ENCODE results near the gene RPL13. TPM values are rescaled to one million over a fixed set of nuclear protein-coding genes. Genes with fewer than 3 reads are reported as not detected.

RPL13 gene
- total RNA-seq, 1 donor from 2014 or later = 8,204 TPM

DNA sequence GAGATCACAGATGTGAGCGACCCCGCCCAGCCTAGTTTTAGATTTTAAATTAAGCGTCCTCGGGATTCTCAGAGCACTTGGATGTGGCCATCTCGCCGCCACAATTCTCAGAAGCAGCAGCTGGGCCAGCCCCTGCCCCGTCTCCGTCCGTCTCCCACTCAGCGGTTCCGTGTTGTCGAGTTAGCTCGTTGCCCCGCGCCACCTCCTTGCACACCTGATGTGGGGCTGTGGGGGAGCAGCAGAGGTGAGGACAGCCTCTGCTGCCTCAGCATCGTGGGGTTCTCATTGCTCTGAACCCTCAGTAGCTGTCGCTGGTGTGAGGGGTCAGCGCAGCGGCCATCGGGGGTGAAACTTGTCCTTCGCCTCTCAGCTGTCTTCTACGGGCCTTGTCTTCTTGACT, 8.2 kb upstream of the RPL13 start:
- no peak overlapping the region for H3K27ac ChIP-seq
- no peak overlapping the region for H3K4me3 ChIP-seq
- H3K36me3 ChIP-seq = peaks cover 0 to 82% of the 10 kb centered on the region in 2 donors
- H3K27me3 ChIP-seq = no peaks in the 10 kb centered on the region
- H3K4me1 ChIP-seq = no peaks in the 10 kb centered on the region
- no peaks in the 10 kb centered on the region for H3K9me3 ChIP-seq
- TF ChIP-seq POLR2AphosphoS5 (IDR thresholded peaks at IDR 0.05; ENCODE audit: insufficient read depth in 1 of 2, low read depth in 1 of 2) (no peak), CTCF (IDR thresholded peaks at IDR 0.05) (no peak), POLR2A (IDR thresholded peaks at IDR 0.05) (no peak)
- intact Hi-C loops (cut with DNase I) = loop anchor here (10.0 kb wide), 1 partner anchor 218 kb away; no protein-coding TSS in a partner anchor
- no peak for DNase-seq (ENCODE audit: extremely low spot score in 2 of 2)

DNA sequence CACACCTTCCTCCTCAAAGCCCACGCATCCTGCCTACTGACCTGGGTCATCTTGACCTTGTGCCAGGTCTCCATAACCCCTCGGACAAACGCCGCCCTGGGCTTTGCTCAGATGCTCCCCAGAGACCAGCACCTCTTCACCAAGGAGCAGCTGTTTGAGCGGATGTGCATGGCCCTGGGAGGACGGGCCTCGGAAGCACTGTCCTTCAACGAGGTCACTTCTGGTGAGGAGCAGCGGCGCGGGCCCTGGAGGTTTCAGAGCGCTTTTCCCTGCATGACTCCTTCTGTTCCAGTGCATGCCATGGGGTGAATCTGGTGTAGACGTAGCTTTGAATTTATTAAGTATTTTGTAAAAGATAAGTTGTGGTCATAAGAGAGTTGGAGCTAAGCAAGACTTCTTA, 7.6 kb upstream of the RPL13 start:
- TF ChIP-seq POLR2A (IDR thresholded peaks at IDR 0.05) (no peak), CTCF (IDR thresholded peaks at IDR 0.05) (no peak), POLR2AphosphoS5 (IDR thresholded peaks at IDR 0.05; ENCODE audit: insufficient read depth in 1 of 2, low read depth in 1 of 2) (no peak)

DNA sequence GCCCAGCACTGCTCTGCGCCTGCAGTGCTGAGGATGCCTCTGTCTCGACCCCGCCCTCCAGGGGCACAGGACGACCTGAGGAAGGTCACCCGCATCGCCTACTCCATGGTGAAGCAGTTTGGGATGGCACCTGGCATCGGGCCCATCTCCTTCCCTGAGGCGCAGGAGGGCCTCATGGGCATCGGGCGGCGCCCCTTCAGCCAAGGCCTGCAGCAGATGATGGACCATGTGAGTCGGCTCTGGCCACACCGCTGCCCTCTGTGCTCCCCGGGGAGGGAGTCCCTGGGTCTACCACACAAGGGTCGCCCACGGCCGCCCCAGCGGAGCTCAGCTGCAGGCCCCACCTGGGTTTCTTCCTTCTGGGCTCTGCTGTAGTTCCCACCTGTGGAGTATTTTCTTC, 6.7 kb upstream of the RPL13 start:
- TF ChIP-seq CTCF (IDR thresholded peaks at IDR 0.05) (no peak), POLR2A (IDR thresholded peaks at IDR 0.05) (no peak), POLR2AphosphoS5 (IDR thresholded peaks at IDR 0.05; ENCODE audit: insufficient read depth in 1 of 2, low read depth in 1 of 2) (no peak)
- DNase-seq (ENCODE audit: extremely low spot score in 2 of 2) = no peak
- Histone ChIP-seq H3K27me3 (no peaks in the 10 kb centered on the region), H3K36me3 (peaks cover 0 to 67% of the 10 kb centered on the region in 2 donors), H3K9me3 (no peaks in the 10 kb centered on the region), H3K4me3 (no peak overlapping the region), H3K27ac (no peak overlapping the region), H3K4me1 (no peaks in the 10 kb centered on the region)
- intact Hi-C loops (cut with DNase I) = loop anchor here (10.0 kb wide), 1 partner anchor 219 kb away; no protein-coding TSS in a partner anchor

More for the DNA sequence above, 7.6 kb upstream of the RPL13 start:
- no peak for DNase-seq (ENCODE audit: extremely low spot score in 2 of 2)
- no peak overlapping the region for H3K4me3 ChIP-seq
- peaks cover 0 to 76% of the 10 kb centered on the region in 2 donors for H3K36me3 ChIP-seq
- no peaks in the 10 kb centered on the region for H3K9me3 ChIP-seq
- H3K27me3 ChIP-seq = no peaks in the 10 kb centered on the region
- intact Hi-C loops (cut with DNase I) = loop anchor here (10.0 kb wide), 1 partner anchor 218 kb away; no protein-coding TSS in a partner anchor
- H3K4me1 ChIP-seq = no peaks in the 10 kb centered on the region
- H3K27ac ChIP-seq = no peak overlapping the region

GRCh38 chr16:89554343-89554742, 6.1 kb upstream of the RPL13 start:
- intact Hi-C loops (cut with DNase I) = loop anchor here (10.0 kb wide), 1 partner anchor 220 kb away; no protein-coding TSS in a partner anchor
- TF ChIP-seq CTCF (IDR thresholded peaks at IDR 0.05) (no peak), POLR2A (IDR thresholded peaks at IDR 0.05) (no peak), POLR2AphosphoS5 (IDR thresholded peaks at IDR 0.05; ENCODE audit: insufficient read depth in 1 of 2, low read depth in 1 of 2) (no peak)
- H3K36me3 ChIP-seq = peaks cover 0 to 61% of the 10 kb centered on the region in 2 donors
- no peaks in the 10 kb centered on the region for H3K9me3 ChIP-seq
- H3K4me3 ChIP-seq = no peak overlapping the region
- H3K4me1 ChIP-seq = peaks cover 2% of the 10 kb centered on the region
- H3K27me3 ChIP-seq = no peaks in the 10 kb centered on the region
- no peak for DNase-seq (ENCODE audit: extremely low spot score in 2 of 2)
- no peak overlapping the region for H3K27ac ChIP-seq

GRCh38 chr16:89555265-89555664, 5.2 kb upstream of the RPL13 start:
- Histone ChIP-seq H3K27me3 (no peaks in the 10 kb centered on the region), H3K9me3 (no peaks in the 10 kb centered on the region), H3K36me3 (peaks cover 0 to 55% of the 10 kb centered on the region in 2 donors), H3K4me1 (peaks cover 8% of the 10 kb centered on the region), H3K4me3 (no peak overlapping the region), H3K27ac (no peak overlapping the region)
- no peak for DNase-seq (ENCODE audit: extremely low spot score in 2 of 2)
- TF ChIP-seq POLR2A (IDR thresholded peaks at IDR 0.05) (no peak), POLR2AphosphoS5 (IDR thresholded peaks at IDR 0.05; ENCODE audit: insufficient read depth in 1 of 2, low read depth in 1 of 2) (no peak), CTCF (IDR thresholded peaks at IDR 0.05) (no peak)
- intact Hi-C loops (cut with DNase I) = loop anchor here (10.0 kb wide), 1 partner anchor 220 kb away; no protein-coding TSS in a partner anchor
